Erythroblast (primary cell): ENCODE results near the gene SPARCL1.
A peak's percentile ranks its signal among the peaks of the same experiment; 100 is the strongest.
"Not testable (repeated sequence)": the region's sequence is repeated elsewhere in the genome, so short reads cannot be mapped to it uniquely, and the experiment has no call there.

Source experiments
- DNase-seq, 2 experiments: peaks; one replicate each; lab custom pipeline; 2025; lab: John Stamatoyannopoulos, UW
- GATA1 ChIP-seq: IDR thresholded peaks from 2 replicates; pipeline ENCODE4 v1.6.1; 2011; ENCODE audit warnings: low read depth, mild to moderate bottlenecking, control low read depth, low read length, moderate library complexity
- POLR2A ChIP-seq: IDR thresholded peaks from 2 replicates; pipeline ENCODE4 v1.6.1; 2011; ENCODE audit warnings: mild to moderate bottlenecking, low read length

Gene SPARCL1

DNA sequence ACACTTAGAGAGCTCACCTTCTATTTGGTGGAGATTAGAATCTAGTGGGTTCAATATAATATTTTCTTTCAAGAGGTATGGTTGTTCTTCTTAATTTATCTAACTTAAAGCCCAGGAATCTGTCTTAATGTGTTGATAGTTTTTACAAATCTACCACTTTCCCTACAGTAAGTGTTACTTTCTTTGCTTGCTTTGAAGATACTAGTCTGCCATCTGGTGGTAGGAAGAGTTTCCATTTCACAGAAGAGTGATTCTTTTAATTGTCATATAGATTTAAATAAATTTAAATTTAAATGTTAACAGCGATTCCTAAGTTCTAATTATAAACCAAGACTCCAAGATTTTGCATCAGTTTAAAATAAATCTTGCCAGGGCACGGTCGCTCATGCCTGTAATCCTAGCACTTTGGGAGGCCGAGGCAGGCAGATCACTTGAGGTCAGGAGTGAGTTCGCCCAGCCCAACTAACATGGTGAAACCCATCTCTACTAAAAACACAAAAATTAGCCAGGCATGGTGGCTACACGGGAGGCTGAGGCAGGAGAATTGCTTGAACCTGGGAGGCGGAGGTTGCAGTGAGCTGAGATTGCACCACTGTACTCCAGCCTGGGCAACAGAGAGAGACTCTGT, 63.3 kb downstream of the SPARCL1 start:
- TF ChIP-seq GATA1 = no peak
- no peak for TF ChIP-seq POLR2A
- DNase-seq = peak; percentile 61 to 77

DNA sequence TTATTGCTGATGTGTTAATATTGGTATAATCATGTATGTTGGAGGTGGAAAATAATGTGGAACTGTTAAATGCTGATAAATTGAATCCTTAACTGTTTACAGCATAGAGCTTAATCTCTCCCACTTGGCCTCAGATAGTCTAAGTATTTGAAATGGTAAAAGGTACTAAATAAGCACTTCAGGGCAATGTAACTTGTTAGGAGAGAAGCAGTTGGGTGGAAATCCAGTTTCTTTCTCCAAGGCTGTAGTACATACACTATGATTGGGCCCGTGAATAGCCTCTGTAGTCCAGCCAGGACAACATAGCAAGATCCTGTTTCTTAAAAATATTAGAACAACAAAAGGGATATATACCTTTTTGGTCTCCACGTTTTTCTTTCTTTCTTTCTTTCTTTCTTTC, 67.1 kb downstream of the SPARCL1 start:
- TF ChIP-seq GATA1 (no peak), POLR2A (no peak)
- no peak for DNase-seq

GRCh38 chr4:87461281-87461700, 67.9 kb downstream of the SPARCL1 start:
- TF ChIP-seq GATA1 (no peak), POLR2A (no peak)
- no peak for DNase-seq

GRCh38 chr4:87458913-87459312, 70.3 kb downstream of the SPARCL1 start:
- DNase-seq = no peak
- no peak for TF ChIP-seq POLR2A
- no peak for TF ChIP-seq GATA1

DNA sequence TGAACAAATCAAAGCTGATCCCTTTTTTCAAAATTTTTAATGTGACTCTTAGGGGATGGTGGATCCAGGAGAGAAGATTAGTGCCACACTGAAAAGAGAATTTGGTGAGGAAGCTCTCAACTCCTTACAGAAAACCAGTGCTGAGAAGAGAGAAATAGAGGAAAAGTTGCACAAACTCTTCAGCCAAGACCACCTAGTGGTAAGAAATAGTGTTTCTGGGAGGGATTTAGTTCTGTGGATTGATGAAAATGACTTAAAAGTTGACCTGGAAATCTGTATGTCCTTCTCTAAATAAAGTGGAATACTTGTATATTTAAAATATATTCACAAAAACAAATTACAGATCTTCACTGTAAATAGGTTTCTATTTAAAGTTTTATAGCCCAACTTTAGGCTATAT, 77.6 kb downstream of the SPARCL1 start:
- TF ChIP-seq POLR2A = no peak
- TF ChIP-seq GATA1 = no peak
- DNase-seq = no peak

DNA sequence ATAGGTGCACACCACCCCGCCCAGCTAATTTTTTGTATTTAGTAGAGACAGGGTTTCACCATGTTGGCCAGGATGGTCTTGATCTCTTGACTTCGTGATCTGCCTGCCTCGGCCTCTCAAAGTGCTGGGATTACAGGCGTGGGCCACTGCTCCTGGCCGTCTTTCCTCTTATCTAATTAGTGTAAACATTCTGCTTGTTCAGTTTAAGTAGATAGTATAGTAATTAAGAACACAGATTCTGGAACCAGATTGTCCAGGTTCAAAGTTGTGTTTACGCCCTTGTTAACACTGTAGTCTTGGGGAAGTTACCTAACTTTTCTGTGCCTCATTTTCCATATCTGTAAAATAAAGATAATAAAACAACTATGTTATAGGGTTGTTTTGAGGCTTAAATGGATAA, 82.8 kb downstream of the SPARCL1 start:
- not testable (repeated sequence) for DNase-seq

- no peak for TF ChIP-seq GATA1
- TF ChIP-seq POLR2A = no peak
- DNase-seq = no peak
These were observed 83.2 kb downstream of the SPARCL1 start for GRCh38 chr4:87445964-87446363.

DNA sequence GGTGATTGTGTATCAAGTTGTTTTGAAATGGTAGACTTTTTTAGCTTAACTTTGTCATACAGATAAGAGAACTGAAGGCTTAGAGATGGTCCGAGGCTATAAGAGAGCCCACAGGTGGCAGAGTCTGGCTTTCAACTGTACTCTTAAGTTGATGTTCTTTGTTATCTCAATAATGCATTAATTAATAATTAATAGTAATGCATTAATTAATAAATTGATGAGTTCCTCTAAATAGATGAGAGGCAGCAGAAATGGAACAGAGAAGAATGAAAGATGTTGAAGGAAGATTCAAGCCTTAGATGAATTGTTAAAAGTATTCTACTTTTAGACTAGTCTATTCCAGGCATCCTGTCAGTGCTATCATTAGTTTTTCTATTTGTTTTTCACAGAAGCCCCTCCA, 84.4 kb downstream of the SPARCL1 start:
- DNase-seq = no peak
- TF ChIP-seq GATA1 = no peak
- TF ChIP-seq POLR2A = no peak

DNA sequence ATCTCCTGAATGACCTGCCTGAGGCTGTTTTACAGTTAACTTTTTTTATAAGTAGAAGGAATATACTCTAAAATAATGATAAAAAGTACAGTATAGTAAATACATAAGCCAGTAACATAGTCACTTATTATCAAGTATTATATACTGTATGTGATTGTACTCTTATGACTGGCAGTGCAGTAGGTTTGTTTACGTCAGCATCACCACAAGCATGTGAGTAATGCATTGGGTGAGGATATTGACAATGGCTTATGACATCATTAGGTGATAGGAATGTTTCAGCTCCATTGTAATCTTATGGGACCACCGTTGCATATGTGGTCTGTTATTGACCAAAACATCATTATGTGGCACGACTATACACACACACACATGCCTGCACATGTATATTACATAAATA, 86.3 kb downstream of the SPARCL1 start:
- no peak for DNase-seq
- TF ChIP-seq GATA1 (no peak), POLR2A (no peak)

DNA sequence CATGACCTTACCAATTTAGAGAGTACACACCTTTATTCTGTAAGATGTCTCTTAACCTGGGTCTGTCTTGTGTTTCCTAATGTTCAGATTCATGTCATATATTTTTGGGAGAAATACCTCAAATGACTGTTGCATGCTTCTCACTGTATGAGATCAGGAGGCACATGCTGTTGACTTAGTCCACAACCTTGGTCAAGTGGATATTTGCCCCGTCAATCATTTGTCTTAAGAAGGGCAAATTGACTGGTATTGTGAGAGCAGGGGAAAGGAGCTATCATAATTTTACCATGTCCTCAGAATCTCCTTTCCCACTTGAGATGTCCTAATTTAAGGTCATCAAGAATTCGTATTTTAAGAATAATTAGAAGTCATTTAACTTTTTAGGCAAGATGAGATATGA, 95.8 kb downstream of the SPARCL1 start:
- DNase-seq = no peak
- no peak for TF ChIP-seq POLR2A
- no peak for TF ChIP-seq GATA1

GRCh38 chr4:87430038-87430437, 99.1 kb downstream of the SPARCL1 start:
- DNase-seq = no peak
- TF ChIP-seq GATA1 = no peak
- TF ChIP-seq POLR2A = no peak

- TF ChIP-seq GATA1 = no peak
- TF ChIP-seq POLR2A = no peak
- DNase-seq = no peak
These were observed 100.2 kb downstream of the SPARCL1 start for GRCh38 chr4:87428979-87429378.

- TF ChIP-seq POLR2A (no peak), GATA1 (no peak)
These were observed 101.7 kb downstream of the SPARCL1 start for GRCh38 chr4:87427518-87427868.

GRCh38 chr4:87426865-87427517, 102.2 kb downstream of the SPARCL1 start:
- no peak for DNase-seq
- TF ChIP-seq POLR2A (no peak), GATA1 (no peak)

More at GRCh38 chr4:87427518-87427868, 101.7 kb downstream of the SPARCL1 start:
- DNase-seq = no peak

GRCh38 chr4:87425711-87426110, 103.5 kb downstream of the SPARCL1 start:
- DNase-seq = no peak

GRCh38 chr4:87424099-87424543, 105.1 kb downstream of the SPARCL1 start:
- not testable (repeated sequence) for DNase-seq

More at GRCh38 chr4:87425711-87426110, 103.5 kb downstream of the SPARCL1 start:
- TF ChIP-seq POLR2A (no peak), GATA1 (no peak)
